Heart left ventricle (tissue), 16 donors: Measurements from ENCODE around the gene ARHGAP20. TPM values are rescaled to one million over a fixed set of nuclear protein-coding genes. Genes with fewer than 3 reads are reported as not detected.

Source experiments
- ATAC-seq, 4 donors: fragments of 200-7000 bp; cut with Tn5 transposase; one replicate each; pipeline ENCODE4 v1.9.1; 2020 to 2022; ENCODE audit warnings: moderate library complexity in 4 of 4, mild to moderate bottlenecking in 3 of 4, moderate number of reproducible peaks in 1 of 4
- DNase-seq, 5 donors: peaks; one replicate each; pipeline ENCODE4 v3.0.0-alpha.2; 2020
- H3K27ac ChIP-seq, 12 donors: fragments of 200-600 bp; sonication (generic) in 4 of 12; one replicate each; pipeline versions ENCODE4 v1.5.0 to v1.8.0; 2016 to 2022; ENCODE audit warnings: mild to moderate bottlenecking in 2 of 12
- H3K27me3 ChIP-seq, 9 donors: fragments of 200-600 bp; sonication (generic) in 2 of 9; one replicate each; pipeline versions ENCODE4 v1.5.1 to v1.8.0; 2016 to 2022; ENCODE audit warnings: mild to moderate bottlenecking in 3 of 9
- H3K36me3 ChIP-seq, 9 donors: fragments of 200-600 bp; sonication (generic) in 2 of 9; one replicate each; pipeline versions ENCODE4 v1.5.0 to v1.8.0; 2018 to 2022; ENCODE audit warnings: mild to moderate bottlenecking in 2 of 9
- H3K4me1 ChIP-seq, 12 donors: fragments of 200-600 bp; sonication (generic) in 4 of 12; one replicate each; pipeline versions ENCODE4 v1.5.0 to v1.8.0; 2016 to 2022; ENCODE audit warnings: mild to moderate bottlenecking in 3 of 12
- H3K4me3 ChIP-seq, 12 donors: fragments of 200-600 bp; sonication (generic) in 4 of 12; one replicate each; pipeline versions ENCODE4 v1.5.0 to v1.8.0; 2017 to 2022; ENCODE audit warnings: mild to moderate bottlenecking in 9 of 12, moderate library complexity in 4 of 12
- H3K9me3 ChIP-seq, 12 donors: fragments of 200-600 bp; sonication (generic) in 4 of 12; one replicate each; pipeline versions ENCODE4 v1.5.0 to v1.8.0; 2016 to 2022; ENCODE audit warnings: mild to moderate bottlenecking in 1 of 12
- CTCF ChIP-seq, 12 donors: fragments of 200-600 bp; sonication (generic) in 4 of 12; IDR thresholded peaks; one replicate each; pipeline versions ENCODE4 v1.5.0 to v1.8.0; 2018 to 2022; ENCODE audit warnings: antibody characterized with exemption in 12 of 12, mild to moderate bottlenecking in 5 of 12
- POLR2A ChIP-seq, 2 donors: fragments of 450-650 bp; IDR thresholded peaks; one replicate each; pipeline ENCODE4 v1.6.1; 2017; ENCODE audit warnings: antibody characterized with exemption in 2 of 2, mild to moderate bottlenecking in 2 of 2, moderate library complexity in 2 of 2
- WGBS, 4 donors: extraction: QIAGEN DNeasy Blood & Tissue Kit in 2 of 4; methylation state at CpG; one replicate each; pipeline versions ENCODE4 v1.1.5 to v1.1.7; 2013 to 2018; 5-methylcytosine and 5-hydroxymethylcytosine counted together
- intact Hi-C, 10 donors: fragments of 100-400 bp; cut with DNase I; formaldehyde crosslinking; loops; one replicate each; pipeline versions ENCODE4 v1.11.1 to v1.14.2; 2022
- polyA plus RNA-seq, 2 donors: library from polyadenylated mRNA; stranded (reverse); fragments of 200-250 nt; gene quantifications; one replicate each; pipeline ENCODE4 v1.2.3, GENCODE V29; 2013
- total RNA-seq, 9 donors: library from RNA; depleted of rRNA in 2 of 9; stranded (reverse); fragments of >200 nt in 2 of 9; fragmentation: NEBNext Ultra II Directional in 3 of 9; extraction: Animal tissue kit (Norgen Biotek cat#: 25700) in 3 of 9; gene quantifications; one replicate each; pipeline versions ENCODE4 v1.1.0 to v1.2.4, GENCODE V29; 2016 to 2023
- donor health status: ischemic (EF 13 %, LVEDD 7.1; RV severe dilation, severe dysfunction).
- donor health status: healthy with polysubstance abuse.
- donor health status: DM: no; HTN: yes; CAD: no.
- donor health status: DM: no; HTN: no; CAD: no.
- donor health status: ischemic (EF 25% LVEDD 6.9; RV normal size, moderate dysfunction).
- donor health status: ischemic (EF 25% LVEDD 5.7; RV mildly dilated, moderate dysfunction).
- donor health status: healthy.
- donor health status: DM: yes; HTN: yes; CAD: no.
- donor health status: ischemic (EF 35%, LVEDD 5.7; RV mildly dilated, moderate dysfunction).
- donor health status: nonischemic (EF 11% LVEDD 7.7; RV severe dilation, severe dysfunction).
- donor health status: DM: yes; HTN: yes; CAD: no.
- donor health status: PGD.
- donor health status: ischemic (EF 29% LVEDD 5.4; RV normal size, mild dysfunction).
- donor health status: nonischemic (EF 23%, LVEDD 6.1; RV moderate dilation, normal function).

Gene ARHGAP20
- total and polyA plus RNA-seq, 11 donors, result 0.05 to 2.1 (median 0.28) TPM

GRCh38 chr11:110655967-110656366 lies 56.3 kb downstream of the ARHGAP20 start:
- Histone ChIP-seq H3K9me3 (peaks cover 0 to 23% (median 7%) of the 10 kb centered on the region in 12 donors), H3K4me3 (no peak overlapping the region), H3K4me1 (no peaks in the 10 kb centered on the region), H3K36me3 (no peaks in the 10 kb centered on the region), H3K27ac (no peak overlapping the region), H3K27me3 (no peaks in the 10 kb centered on the region)
- DNase-seq, result no peak
- intact Hi-C loops, result no loop called here
- WGBS, 4 donors, result 68 to 79% (median 71%) methylated on average over 3 of the region's 3 CpGs
- TF ChIP-seq CTCF (IDR thresholded peaks at IDR 0.05), result no peak
- no peak for TF ChIP-seq POLR2A (IDR thresholded peaks at IDR 0.05)
- no peak for ATAC-seq

DNA sequence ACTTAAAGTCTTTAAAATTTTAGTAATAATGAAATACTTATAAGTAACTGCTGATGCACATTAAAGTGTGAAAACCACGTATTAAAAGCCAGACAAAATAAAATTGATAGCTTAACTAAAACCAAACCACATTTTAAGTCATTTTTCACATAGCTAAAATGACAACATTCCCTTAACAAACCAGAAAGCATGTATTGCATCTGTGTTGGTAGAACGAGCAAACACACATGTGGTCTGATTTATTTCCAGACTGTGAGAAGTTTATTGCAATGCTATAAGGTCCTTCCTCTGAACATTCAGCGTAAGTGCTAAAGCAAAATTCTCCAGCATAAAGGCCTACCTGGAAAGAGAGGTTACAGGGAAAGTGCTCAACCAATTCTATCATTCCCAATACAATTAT lies 57.8 kb downstream of the ARHGAP20 start:
- no peak for DNase-seq
- WGBS, 4 donors, result 78 to 89% (median 86%) methylated on average over 3 of the region's 3 CpGs
- Histone ChIP-seq H3K9me3 (peaks cover 0 to 30% (median 7%) of the 10 kb centered on the region in 12 donors), H3K27ac (no peak overlapping the region), H3K27me3 (no peaks in the 10 kb centered on the region), H3K36me3 (no peaks in the 10 kb centered on the region), H3K4me3 (no peak overlapping the region), H3K4me1 (no peaks in the 10 kb centered on the region)
- intact Hi-C loops, result no loop called here
- no peak for TF ChIP-seq CTCF (IDR thresholded peaks at IDR 0.05)
- TF ChIP-seq POLR2A (IDR thresholded peaks at IDR 0.05), result no peak
- no peak for ATAC-seq

DNA sequence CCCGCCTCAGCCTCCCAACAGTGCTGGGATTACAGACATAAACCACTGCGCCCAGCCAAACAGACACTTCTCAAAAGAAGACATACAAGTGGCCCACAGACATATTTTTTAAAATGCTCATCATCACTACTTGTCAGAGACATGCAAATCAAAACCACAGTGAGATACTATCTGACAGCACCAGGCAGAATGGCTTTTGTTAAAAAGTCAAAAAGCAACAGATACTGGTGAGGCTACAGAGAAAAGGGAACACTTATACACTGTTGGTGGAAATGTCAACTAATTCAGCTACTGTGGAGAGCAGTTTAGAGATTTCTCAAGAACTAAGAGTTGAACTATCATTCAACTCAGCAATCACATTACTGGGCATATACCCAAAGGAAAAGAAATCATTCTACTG lies 67.0 kb downstream of the ARHGAP20 start:
- ATAC-seq (no peak), DNase-seq (no peak)
- Histone ChIP-seq H3K27me3 (no peaks in the 10 kb centered on the region), H3K4me1 (no peaks in the 10 kb centered on the region), H3K9me3 (peaks cover 0 to 3% (median 0%) of the 10 kb centered on the region in 12 donors), H3K4me3 (no peak overlapping the region), H3K36me3 (no peaks in the 10 kb centered on the region), H3K27ac (no peak overlapping the region)
- WGBS, 4 donors, result 83 to 97% (median 90%) methylated on average over 2 of the region's 2 CpGs
- TF ChIP-seq POLR2A (IDR thresholded peaks at IDR 0.05), result no peak
- no peak for TF ChIP-seq CTCF (IDR thresholded peaks at IDR 0.05)
- intact Hi-C loops, result no loop called here

DNA sequence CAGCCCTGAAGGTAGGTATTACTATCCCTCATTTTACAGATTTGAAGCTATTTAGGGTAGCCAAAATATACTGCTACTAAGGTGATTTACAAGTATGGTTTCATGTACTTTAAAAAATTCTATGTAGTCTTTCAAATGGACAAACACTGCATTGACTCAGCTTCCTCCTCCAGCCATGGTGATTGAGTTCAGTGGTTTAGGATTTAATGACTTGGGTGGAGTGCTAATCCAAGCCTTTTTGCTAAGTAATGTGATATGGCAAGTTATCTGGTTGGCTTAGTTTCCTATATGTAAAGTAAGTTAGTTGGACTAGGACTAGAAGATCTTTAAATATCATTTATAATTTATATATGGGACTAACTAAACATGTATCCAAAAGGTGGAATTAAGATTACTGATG lies 77.9 kb downstream of the ARHGAP20 start:
- no peak for ATAC-seq

More for the DNA sequence above, 77.9 kb downstream of the ARHGAP20 start:
- H3K27ac ChIP-seq, result no peak overlapping the region
- TF ChIP-seq CTCF (IDR thresholded peaks at IDR 0.05) (no peak), POLR2A (IDR thresholded peaks at IDR 0.05) (no peak)
- peaks cover 0 to 4% (median 0%) of the 10 kb centered on the region in 12 donors for H3K9me3 ChIP-seq
- H3K36me3 ChIP-seq, result no peaks in the 10 kb centered on the region
- no peaks in the 10 kb centered on the region for H3K4me1 ChIP-seq
- DNase-seq, result no peak
- intact Hi-C loops, result no loop called here
- no peak overlapping the region for H3K4me3 ChIP-seq
- H3K27me3 ChIP-seq, result no peaks in the 10 kb centered on the region
